Measurements from ENCODE around the gene PRKACA. TPM values are rescaled to one million over a fixed set of nuclear protein-coding genes. Genes with fewer than 3 reads are reported as not detected.
A peak's percentile ranks its signal among the peaks of the same experiment; 100 is the strongest.

PRKACA gene
- polyA plus RNA-seq (ENCODE audit: insufficient read length in 4 of 4): 100 to 1,000 TPM in 2 of 4 donors, 10 to 100 TPM in 2; 90.6 to 106 (median 99.0) TPM

DNA sequence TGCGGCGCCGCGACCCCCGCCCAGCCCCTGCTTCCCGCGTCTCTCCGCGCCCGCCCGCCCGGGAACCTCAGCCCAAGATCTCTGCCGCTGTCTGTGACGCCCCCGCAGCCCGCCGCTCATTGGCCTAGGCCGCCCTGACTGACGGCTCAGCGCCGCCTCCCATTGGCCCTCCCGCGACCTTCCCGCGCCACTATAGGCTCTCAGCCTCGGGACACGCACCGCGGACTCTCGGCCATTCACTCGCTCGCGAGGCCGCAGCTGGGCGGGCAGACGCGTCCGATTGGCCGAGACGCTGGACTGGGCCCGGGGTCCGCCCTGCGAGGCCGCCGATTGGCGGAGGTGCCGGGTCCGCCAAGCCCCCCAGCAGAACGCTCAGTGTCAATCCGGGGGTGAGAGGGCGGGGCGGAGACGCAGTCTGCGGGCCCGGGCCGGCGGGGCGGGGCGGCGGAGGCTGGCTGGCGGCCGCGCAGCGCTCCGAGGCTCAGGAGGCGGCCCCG lies at the start of gene PRKACA:
Gene PRKACA, minus strand, starts transcription at position 95 of the 497 bp plus-strand sequence. CDS start 215 bp downstream, outside the sequence.
- DNase-seq (ENCODE audit: low read depth in 4 of 4, low spot score in 3 of 4): peak; percentile 93 to 97 (median 96)

DNA sequence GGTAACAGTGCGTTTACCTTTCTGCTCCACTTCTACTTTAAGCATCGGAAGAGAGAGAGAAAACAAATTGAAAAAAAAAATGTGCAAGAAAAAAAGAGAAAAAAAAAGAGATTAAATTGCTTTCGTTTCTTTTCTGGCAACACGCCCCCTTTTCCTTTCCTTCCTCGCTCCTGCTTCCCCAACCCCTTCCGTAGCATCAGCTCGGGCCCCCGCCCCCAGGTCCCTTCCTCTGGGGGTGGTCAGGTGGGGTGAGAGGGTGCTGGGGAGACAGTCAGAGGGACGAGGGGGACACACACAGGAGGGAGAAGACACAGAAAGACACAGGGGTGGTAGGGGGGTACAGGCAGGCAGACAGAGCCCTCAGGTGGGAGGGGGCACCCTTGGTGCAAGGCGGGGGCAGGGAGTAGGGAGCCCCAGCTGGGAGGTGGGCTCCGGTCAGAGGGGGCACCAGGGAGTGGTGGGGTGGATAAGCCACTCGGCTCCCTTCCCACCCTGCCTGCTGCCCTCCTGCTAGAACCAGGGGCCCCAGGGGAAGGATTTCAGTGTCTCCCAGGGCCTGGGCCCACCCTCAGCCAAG lies 49.5 kb upstream of the PRKACA start:
- no peak for DNase-seq (ENCODE audit: low read depth in 4 of 4, low spot score in 3 of 4)

DNA sequence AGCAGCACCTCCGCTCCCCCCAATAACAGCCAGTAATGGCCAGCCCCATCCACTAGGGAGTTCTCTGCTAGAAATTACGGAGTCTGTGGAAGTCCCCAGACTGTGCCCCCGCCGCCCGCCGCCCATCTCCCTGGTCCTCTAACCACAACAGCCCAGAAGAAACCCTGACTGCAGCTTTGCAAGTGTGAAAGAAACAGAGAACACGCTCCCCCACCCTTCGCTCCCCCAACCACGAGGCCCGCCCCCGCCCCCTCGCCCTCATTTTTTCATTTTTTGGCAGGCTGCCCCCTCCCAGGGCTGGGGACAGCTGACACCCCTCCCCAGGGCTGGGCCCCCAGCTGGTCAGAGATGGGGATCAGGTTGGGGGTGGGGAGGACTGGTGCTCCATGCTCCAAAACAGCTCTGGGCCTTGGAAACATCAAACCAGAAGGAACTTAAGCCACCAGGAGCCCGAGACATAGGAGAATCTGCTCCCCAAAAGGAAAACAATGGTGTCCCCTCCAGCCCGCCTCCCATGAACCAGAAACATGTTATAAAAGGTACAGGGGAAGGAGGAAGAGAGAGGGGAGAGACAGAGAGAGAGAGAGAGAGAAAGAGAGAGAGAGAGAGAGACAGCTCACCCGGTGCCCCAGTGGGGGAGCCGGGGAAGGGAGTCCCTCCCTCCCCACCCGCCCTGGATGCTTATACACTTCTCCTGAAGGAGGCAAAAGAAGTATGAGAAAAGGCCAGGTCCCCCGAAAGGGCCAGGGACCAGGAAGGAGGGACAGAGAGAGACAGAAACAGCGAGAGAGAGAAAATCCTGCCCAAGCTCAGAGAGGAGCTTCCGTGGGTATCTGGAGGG lies 48.6 kb upstream of the PRKACA start:
- DNase-seq (ENCODE audit: low read depth in 4 of 4, low spot score in 3 of 4): no peak

DNA sequence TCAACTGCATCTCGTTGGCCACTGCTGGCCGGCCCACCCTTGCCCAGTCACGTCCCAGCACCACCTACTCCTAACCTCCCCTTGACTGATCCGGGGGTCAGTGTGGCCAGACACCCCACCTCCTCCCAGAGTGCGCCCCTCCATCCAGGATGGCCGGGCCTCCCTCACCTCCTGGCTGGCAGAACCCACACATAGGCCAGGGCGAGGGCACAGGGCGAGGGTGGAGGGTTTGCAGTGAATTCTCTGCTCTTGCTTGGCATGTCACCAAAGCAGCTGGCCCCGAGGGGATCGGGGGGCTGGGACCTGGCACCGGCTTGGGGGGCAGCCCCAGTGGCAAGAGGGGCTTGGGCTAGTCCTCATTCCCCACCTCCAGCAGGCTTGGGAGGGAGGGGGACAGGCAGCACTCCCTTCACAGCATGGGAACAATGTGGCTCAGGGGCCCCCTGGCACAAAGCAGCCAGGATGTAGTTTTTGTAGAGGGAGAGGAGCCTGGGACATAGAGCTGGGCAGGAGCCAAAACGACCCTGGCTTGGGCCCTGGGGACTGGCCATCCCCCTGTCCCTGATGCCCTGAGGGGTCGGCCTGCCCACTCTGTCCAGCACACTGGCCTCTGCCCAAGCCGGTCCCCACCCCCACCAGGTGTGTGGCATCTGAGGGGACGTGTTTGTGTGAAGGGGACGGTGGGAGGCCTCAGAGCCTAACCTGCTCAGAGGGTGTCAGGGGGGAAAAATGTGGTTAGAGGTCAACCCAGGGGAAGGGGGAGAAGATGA lies 47.3 kb upstream of the PRKACA start:
- no peak for DNase-seq (ENCODE audit: low read depth in 4 of 4, low spot score in 3 of 4)

DNA sequence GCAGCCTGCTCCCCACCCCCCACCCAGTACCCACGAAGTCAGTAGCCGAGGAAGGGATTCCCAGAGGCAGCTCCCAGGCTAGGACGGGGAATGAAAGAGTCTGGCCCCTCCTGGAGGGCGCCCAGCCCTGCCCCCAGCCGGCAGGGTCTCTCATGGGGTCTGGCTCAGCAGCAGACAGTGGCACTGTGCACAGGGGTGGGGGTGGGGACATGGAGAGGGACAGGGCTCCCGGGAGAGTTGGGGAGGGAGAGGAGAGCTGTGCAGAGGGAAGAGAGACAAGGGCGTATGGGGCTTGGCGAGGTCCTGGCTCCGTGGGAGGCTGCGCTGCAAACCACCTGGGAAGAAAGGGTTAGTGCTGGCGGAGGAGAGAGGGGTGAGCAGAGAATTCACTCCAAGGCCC lies 46.5 kb upstream of the PRKACA start:
- no peak for DNase-seq (ENCODE audit: low read depth in 4 of 4, low spot score in 3 of 4)

DNA sequence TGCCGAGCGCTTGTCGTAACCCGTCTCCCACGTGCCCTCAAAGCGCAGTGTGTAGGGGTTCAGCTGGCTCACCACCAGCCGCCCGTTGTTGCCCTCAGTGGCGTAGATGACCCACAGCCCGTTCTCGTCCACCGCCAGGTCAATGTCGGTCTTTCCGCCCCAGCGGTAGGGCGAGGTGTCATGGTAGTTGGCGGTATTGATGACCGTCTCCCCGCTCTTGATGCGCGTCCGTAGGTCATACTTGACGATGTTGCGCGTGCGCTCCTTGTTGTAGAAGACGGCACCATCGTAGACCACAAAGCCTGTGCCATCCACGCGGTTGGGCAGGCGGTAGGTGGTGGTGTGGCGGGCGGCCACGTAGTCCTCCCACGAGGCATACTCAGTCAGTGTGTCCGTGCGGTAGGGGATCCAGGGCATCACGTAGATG lies 45.3 kb upstream of the PRKACA start:
- no peak for DNase-seq (ENCODE audit: low read depth in 4 of 4, low spot score in 3 of 4)

DNA sequence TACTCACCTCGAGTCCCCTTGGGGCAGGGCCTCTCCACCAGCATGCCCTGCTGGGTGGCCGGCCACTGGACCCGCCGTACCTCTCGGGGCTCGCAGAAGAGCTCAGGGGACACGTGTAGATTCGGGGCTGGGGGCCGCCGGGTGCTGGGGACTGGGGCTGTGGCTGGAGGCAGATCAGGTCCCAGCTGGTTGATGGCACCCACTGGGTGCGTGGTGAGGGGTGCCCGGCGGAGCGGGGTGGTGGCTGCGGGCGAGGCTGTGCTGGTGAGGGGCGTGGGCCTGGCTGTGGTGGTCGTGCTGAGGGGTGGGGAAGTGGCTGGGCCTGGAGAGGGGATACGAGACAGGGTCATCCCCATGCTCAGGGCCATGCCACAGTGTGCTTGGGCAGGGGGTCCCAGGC lies 43.7 kb upstream of the PRKACA start:
- no peak for DNase-seq (ENCODE audit: low read depth in 4 of 4, low spot score in 3 of 4)

DNA sequence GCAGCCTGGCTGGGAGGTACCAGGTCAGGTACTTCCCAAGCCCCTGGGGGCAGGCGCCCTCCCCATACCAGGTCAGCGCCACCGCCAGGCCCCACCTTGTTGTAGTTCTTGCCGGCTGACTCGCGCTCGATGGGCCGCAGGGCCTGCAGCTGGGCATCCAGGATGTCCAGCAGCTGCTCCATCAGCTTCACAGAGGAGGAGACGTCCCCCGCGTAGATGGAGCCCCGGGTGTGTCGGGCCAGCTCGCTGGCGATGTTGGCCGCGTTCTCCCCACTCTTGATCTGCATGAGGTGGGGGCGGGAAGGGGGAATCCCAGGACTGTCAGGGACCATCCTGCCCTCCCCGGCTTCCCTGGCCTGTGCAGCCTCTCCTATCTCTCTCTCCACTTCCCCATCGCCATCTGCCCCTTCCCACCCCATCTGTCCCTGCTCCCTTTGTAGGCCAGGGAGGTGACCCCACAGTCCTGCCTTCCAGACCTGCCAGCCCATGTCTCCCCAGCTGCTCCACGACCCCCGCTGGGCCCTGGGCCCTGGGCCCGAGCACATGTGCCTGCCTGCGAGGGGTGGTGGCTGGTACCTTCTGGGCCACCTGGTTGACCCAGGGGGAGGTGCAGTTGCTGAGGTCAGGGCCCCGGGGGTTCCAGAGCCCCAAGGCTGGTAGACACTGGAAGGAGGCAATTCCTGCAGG lies 42.6 kb upstream of the PRKACA start:
- no peak for DNase-seq (ENCODE audit: low read depth in 4 of 4, low spot score in 3 of 4)

DNA sequence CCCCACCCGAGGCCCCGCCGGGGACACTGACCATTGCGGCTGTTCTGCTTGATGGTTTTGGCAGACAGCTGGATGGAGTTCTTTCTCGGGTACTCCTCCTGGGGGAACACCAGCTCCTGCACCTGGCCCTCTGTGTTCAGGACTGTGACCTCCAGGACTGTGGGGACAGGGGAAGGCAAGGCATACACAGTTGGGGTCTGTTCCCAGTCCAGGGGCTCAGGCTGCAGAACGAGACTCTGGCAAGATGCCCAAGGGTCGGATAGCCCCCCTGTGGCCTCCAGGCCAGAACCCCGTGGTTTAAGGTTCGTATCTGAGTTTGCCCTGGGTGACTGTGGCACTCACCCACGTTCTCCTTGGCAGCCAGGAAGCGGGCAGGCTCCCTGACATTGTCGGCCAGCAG lies 41.5 kb upstream of the PRKACA start:
- no peak for DNase-seq (ENCODE audit: low read depth in 4 of 4, low spot score in 3 of 4)

DNA sequence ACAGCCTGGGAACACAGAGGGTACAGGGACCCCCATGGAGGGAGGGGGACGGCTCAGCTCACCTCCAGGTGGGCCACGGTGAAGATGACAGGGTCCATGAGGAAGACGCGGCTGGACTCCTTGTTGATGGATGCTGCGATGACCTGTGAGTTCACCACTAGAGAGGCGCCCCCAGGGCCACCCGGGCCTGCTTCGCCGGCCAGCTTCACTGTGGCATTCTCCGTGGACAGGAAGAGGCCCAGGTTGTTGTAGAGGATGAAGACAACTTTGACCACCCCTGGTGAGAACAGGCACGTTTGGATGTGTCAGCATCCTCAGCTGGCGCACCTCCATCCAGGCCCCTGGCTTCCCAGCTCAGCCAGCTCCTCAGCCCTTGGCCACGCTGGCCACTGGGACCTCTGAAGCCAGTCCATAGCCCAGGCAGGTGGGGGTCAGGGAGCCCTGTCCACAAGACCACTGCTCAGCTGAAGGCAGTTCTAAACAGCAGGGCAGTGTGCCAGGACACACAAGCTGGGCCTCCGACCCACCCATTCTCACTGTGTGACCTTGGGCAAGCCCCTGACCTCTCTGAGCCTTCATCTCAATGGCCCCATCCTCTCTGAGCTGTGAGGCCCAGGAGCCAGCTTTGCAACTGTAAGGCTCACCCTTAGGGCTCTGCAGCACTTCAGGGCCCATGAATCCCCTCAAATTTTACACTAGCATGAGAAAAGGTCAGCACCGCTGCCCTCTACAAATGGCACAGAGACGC lies 40.9 kb upstream of the PRKACA start:
- DNase-seq (ENCODE audit: low read depth in 4 of 4, low spot score in 3 of 4): no peak

DNA sequence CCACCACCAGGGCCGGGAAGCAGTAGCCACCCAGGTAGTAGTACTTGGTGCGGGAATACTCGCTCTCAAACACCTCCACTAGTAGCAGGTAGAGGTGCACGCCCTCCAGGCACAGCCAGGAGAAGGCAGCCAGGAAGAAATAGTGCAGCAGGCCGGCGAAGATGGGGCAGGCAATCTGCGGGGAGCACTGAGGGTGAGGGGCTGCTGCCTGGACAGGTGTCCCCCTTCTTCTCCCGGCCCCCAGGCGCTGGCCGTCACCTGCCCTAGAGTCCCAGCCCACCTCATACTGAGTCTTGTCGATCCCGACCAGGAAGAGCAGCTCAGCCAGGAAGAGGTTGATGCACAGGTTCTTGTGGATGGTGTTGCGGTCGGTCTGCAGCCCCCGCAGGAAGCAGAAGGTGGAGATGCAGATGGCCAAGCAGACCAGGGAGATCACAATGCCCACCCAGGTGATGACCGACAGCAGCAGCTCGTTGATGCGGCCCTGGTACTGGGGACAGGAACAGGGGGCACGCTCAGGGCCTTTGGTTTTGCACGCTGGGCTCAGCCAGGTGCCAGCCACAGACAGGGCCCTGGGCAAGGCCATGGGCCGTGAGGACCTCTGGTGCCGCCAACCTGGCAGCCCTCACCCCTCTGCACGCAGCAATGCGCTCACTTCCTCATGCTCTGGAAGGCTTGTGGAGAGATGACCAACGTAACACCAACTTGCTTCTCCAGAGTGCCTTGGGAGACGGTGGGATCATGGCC lies 39.6 kb upstream of the PRKACA start:
- DNase-seq (ENCODE audit: low read depth in 4 of 4, low spot score in 3 of 4): no peak

DNA sequence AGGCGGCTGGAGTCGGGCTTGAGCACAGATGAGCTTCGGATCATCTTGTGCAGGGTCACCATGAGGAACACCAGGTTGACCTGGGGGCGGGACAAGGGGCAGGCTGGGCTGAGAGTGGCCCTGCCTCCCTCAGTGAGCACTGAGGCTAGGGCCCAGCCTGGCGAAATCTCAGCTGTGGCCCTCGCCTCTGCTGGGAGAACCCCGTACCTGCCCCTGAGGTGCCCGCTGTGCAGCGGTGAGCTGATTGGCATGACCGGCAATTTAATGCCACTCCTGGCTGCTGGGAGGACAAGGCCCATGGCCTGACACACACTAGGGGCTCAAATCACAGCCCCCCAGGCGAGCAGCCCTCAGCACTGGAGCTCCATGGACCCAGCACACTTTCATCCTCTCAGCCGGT lies 38.6 kb upstream of the PRKACA start:
- DNase-seq (ENCODE audit: low read depth in 4 of 4, low spot score in 3 of 4): no peak

DNA sequence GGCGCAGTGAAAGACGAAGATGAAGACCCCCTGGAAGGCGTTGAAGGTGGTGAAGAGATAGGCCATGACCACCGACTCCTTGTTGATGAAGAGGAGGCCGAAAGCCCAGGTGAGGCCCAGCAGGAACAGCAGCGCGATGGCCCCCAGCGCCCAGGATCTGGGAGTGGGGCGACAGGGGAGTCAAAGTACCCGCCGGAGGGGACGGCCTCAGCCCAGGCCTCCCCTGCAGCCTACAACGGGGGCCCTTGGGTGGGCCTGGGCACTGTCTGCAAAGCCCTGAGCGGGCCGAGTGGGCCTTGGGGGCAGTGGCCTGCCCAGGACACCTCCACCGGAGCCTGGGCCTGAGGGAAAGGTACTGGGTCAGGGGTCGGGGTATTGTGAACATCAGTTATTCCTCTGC lies 37.8 kb upstream of the PRKACA start:
- DNase-seq (ENCODE audit: low read depth in 4 of 4, low spot score in 3 of 4): no peak

DNA sequence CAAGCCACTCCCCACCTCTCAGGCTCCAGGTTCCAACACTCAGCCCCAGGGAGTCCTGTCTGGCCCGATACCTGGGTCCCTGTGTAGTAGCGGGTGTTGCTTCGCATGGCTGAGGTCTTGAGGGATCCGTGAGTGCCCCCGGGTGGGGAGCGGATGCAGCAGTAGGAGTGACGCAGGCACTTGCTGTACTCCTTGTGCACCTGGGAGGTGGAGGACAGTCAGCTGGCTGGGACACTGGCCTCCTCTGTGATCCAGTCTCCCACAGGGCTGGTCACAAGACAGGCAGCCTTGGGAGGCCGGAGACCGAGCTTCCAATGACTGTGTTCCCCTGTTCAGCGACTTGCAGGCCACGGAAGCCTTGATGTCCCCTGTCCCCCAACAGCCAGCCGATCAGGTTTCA lies 35.2 kb upstream of the PRKACA start:
- no peak for DNase-seq (ENCODE audit: low read depth in 4 of 4, low spot score in 3 of 4)

DNA sequence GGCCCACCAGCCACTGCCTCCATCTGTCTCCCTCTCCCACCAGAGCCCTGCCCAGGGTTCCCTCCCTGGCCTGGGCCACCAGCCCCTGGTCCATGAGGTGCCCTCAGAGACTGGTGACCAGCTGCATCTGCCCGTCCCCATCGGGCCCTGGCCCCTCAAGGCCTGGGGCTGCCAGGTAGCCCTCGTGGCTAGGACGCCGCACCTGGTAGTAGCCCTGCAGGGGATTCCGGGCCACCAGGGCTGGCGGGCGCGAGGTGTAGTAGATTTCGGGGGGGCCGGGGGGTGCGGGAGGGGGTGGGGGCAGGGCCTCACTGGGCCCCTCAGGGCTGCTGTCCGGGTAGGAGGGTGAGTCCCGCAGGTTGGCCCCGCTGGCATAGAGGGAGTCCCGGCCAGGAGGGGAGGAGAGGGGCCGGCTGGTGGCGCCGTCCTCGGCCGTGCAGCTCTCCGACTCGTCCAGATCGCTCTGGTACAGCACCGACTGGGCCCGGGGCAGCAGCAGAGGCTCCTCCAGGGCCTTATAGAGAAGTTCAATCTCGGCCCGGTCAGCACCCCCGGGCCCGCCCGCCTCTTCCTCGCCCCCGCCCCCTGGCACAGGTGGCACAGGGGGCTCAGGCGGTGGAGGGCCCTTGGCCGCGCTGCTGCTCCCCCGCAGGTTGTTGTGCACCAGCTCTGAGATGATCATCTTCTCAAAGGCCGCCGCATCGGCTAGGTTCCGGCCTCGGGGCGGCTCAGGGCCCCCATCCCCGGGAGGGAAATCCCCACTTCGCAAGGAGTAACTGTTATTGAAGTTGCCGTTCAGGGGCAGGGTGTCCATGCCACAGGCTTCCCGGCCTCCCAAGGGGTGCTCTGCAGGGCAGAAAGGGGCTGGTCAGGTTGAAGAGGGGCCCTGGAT lies 33.5 kb upstream of the PRKACA start:
- no peak for DNase-seq (ENCODE audit: low read depth in 4 of 4, low spot score in 3 of 4)

DNA sequence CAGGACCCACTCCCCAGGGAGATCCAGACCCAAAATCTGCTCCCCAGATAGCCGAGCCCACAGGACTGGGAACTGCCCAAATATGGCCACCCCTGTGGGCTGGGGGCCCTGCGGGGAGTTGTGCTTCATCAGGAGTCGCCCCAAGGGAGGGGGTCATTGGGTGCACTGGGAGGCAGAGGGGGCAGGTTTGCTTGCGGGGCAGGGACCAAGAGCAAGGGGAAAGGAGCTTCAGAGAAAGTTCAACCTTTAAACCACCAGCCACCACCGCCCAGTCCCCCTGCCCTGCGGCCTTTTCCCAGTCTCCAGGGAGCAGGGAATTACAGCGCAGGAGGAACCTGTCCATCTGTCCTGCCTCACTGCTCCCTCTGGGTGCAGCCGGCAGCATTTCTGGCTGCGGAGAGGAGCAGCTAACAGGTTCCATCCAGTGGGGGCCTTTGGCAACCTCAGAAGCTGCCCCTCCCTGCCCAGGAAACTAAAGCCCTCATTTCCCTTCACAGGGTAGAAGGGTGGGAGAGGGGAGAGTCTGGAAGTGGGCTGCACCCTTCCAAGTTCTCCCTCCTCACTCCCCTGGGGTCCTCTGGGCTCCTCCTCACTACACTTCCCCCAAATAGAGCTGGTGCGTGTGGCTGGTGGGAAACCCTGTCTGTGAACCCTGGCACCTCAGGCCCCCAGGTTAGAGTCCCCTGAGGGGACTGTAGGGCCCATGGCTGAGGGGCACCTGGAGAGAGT lies 32.6 kb upstream of the PRKACA start:
- no peak for DNase-seq (ENCODE audit: low read depth in 4 of 4, low spot score in 3 of 4)

DNA sequence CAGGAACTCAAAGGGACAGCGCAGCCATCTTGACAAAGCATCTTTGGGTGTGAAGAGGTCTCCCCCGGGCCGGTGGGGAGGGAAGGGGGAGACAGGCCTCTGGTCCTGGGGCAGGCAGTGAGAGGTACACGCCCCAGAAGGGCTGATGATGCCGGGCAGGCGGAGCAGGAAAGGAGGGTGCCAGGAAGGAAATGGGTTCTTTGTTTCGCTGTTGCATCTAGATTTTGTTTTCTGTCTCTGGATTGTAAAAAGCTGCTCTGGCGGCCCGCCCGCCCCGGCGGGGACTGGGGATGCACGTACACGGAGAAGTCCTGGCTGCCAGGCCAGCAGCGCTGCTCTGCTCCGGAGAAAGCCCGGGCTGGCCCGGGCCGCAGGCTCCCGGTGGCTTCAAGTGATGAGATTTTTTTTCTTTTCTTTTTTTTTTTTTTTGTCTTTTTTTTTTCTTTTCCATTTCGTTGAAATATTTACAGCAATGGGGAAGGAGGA lies 32.0 kb upstream of the PRKACA start:
- DNase-seq (ENCODE audit: low read depth in 4 of 4, low spot score in 3 of 4): no peak

Data from left renal pelvis (tissue), 4 donors.